ENCODE results near the gene LIN28B.

Gene LIN28B

GRCh38 chr6:105015482-105015881, 58.6 kb downstream of the LIN28B start:
- DNase-seq, result no peak

- no peak for DNase-seq
Observed at GRCh38 chr6:105019285-105019684, 62.4 kb downstream of the LIN28B start.

- no peak for DNase-seq
Observed at GRCh38 chr6:105021399-105021798, 64.5 kb downstream of the LIN28B start.

- no peak for DNase-seq
Observed at GRCh38 chr6:105022416-105022815, 65.5 kb downstream of the LIN28B start.

- no peak for DNase-seq
Observed at GRCh38 chr6:105024803-105025202, 67.9 kb downstream of the LIN28B start.

GRCh38 chr6:105028898-105029297, 72.0 kb downstream of the LIN28B start:
- DNase-seq, result no peak

GRCh38 chr6:105029581-105029980, 72.7 kb downstream of the LIN28B start:
- DNase-seq, result no peak

GRCh38 chr6:105034470-105034869, 77.6 kb downstream of the LIN28B start:
- no peak for DNase-seq

GRCh38 chr6:105035299-105035698, 78.4 kb downstream of the LIN28B start:
- no peak for DNase-seq

- peak; percentile 20 to 42 for DNase-seq
Observed at GRCh38 chr6:105036351-105036750, 79.4 kb downstream of the LIN28B start.

GRCh38 chr6:105038259-105038658, 81.4 kb downstream of the LIN28B start:
- peak in 1 of 2 experiments; percentile 17 for DNase-seq

- no peak for DNase-seq
Observed at GRCh38 chr6:105041880-105042279, 85.0 kb downstream of the LIN28B start.

- no peak for DNase-seq
Observed at GRCh38 chr6:105042648-105043047, 85.7 kb downstream of the LIN28B start.

- DNase-seq, result no peak
Observed at GRCh38 chr6:105043979-105044378, 87.1 kb downstream of the LIN28B start.

- no peak for DNase-seq
Observed at GRCh38 chr6:105045526-105045925, 88.6 kb downstream of the LIN28B start.

- DNase-seq, result no peak
Observed at GRCh38 chr6:105051941-105052471, 95.1 kb downstream of the LIN28B start.

GRCh38 chr6:105056646-105057045, 99.7 kb downstream of the LIN28B start:
- DNase-seq, result no peak

- no peak for DNase-seq
Observed at GRCh38 chr6:105057160-105057559, 100.3 kb downstream of the LIN28B start.

GRCh38 chr6:105058316-105058715, 101.4 kb downstream of the LIN28B start:
- DNase-seq, result no peak

- DNase-seq, result no peak
Observed at GRCh38 chr6:105058846-105059245, 101.9 kb downstream of the LIN28B start.

GRCh38 chr6:105066233-105066632, 109.3 kb downstream of the LIN28B start:
- no peak for DNase-seq

GRCh38 chr6:105066836-105067235, 109.9 kb downstream of the LIN28B start:
- no peak for DNase-seq

GRCh38 chr6:105067329-105067728, 110.4 kb downstream of the LIN28B start:
- DNase-seq, result no peak

- DNase-seq, result no peak
Observed at GRCh38 chr6:105068407-105068806, 111.5 kb downstream of the LIN28B start.

- DNase-seq, result no peak
Observed at GRCh38 chr6:105069821-105070445, 113.0 kb downstream of the LIN28B start.

All from NCI-H524 (cell line).